Measurements from ENCODE around the gene TTC1.

Gene TTC1

GRCh38 chr5:160089531-160089930 lies 80.6 kb downstream of the TTC1 start:
- DNase-seq: no peak

GRCh38 chr5:160090059-160090458 lies 81.1 kb downstream of the TTC1 start:
- DNase-seq: no peak

GRCh38 chr5:160092514-160092913 lies 83.6 kb downstream of the TTC1 start:
- DNase-seq: no peak

- no peak for DNase-seq
These were observed 84.2 kb downstream of the TTC1 start for GRCh38 chr5:160092960-160093707.

GRCh38 chr5:160096178-160096577 lies 87.2 kb downstream of the TTC1 start:
- DNase-seq: no peak

- no peak for DNase-seq
These were observed 89.1 kb downstream of the TTC1 start for GRCh38 chr5:160097991-160098390.

GRCh38 chr5:160105686-160106360 lies 96.9 kb downstream of the TTC1 start:
- DNase-seq: peak; percentile 82

- DNase-seq: no peak
These were observed 99.2 kb downstream of the TTC1 start for GRCh38 chr5:160108124-160108523.

All from DMS53 (cell line).